GM18511 (cell line): ENCODE data around the gene PLA2G2C.

Source experiments
- ATAC-seq: cut with Tn5 transposase; IDR thresholded peaks from one replicate; pipeline ENCODE4 v1.9.1; 2021; ENCODE audit warnings: mild to moderate bottlenecking, moderate library complexity; ENCODE audit not compliant: unreplicated experiment

Gene PLA2G2C

DNA sequence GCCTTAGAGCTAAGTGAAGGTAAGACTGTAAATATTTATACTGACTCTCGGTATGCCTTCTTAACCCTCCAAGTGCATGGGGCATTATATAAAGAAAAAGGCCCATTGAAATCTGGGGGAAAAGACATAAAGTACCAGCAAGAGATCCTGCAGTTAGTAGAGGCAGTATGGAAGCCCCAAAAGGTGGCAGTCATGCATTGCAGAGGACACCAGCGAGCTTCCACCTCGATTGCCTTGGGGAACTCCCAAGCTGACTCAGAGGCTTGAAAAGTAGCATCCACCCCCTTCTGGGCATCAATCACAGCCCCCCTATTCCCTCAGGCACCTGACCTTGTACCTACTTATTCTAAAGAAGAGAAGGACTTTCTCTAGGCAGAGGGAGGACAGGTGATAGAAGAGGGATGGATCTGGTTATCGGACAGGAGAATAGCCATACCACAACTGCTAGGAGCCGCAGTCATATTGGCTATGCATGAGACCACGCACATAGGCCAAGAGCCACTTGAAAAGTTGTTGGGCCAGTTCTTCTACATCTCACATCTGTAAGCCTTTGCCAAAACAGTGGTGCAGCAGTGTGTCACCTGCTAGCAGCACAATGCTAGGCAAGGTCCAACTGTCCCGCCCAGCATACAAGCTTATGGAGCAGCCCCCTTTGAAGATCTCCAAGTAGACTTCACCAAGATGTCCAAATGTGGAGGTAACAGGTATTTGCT is 27.8 kb downstream of the PLA2G2C start:
- no peak for ATAC-seq

DNA sequence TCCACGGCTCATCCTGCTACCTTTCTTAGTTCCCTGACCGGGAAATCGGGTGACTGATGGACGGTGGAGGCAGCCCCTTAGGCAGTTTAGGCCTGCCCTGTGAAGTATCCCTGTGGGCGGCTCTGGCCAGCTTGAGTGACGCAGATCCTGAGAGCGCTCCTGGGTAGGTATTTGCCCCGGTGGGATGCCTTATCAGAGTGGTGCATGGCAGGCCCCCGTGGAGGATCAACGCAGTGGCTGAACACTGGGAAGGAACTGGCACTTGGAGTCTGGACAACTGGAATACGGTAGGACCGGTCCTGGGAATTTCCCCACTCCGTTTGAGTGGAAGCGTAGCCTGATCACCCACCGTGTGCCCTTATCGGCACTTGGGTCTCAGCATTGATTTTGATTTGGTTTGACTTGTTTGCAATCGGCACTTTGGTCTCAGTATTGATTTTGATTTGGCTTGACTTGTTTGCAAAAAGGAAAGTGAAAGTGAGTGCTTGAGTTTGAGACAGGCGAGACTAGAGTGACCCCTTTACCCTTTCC is 32.0 kb downstream of the PLA2G2C start:
- no peak for ATAC-seq

DNA sequence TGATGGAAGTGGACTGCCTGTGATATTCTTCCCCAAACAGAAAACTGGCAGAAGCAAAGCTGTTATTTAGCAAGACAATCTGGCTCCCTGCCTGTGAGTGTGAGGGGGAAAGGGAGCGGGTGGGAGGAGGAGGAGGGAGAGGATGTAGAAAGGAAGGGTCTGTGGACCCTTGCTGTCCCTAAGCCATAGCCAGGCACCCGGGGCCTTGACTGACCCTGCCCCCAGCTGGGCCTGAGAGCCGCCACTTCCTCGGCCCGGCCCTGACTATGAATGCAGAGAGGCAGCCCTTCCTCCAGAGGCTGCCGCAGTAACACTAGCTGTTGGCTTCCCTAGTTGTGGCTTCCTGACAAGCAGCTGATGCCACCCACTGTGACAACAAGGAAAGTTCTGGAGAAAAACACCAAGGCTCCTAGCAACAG is 33.3 kb downstream of the PLA2G2C start:
- no peak for ATAC-seq

DNA sequence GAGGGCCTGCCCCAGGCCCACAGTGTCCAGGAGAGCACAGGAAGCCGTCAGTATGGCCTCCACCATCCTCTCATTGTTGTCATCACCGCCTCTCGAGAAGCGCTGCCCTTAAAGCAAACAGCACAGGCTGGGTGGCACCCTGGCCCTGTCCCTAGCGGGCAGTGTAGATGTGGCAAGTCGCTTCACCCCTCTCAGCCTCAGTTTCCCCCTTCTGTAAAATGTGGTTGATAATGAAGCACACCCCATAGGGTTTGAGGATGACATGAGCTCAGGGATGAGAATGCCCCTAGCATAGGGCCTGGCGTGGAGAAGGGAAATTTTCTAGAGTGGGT is 33.8 kb downstream of the PLA2G2C start:
- ATAC-seq, result no peak

DNA sequence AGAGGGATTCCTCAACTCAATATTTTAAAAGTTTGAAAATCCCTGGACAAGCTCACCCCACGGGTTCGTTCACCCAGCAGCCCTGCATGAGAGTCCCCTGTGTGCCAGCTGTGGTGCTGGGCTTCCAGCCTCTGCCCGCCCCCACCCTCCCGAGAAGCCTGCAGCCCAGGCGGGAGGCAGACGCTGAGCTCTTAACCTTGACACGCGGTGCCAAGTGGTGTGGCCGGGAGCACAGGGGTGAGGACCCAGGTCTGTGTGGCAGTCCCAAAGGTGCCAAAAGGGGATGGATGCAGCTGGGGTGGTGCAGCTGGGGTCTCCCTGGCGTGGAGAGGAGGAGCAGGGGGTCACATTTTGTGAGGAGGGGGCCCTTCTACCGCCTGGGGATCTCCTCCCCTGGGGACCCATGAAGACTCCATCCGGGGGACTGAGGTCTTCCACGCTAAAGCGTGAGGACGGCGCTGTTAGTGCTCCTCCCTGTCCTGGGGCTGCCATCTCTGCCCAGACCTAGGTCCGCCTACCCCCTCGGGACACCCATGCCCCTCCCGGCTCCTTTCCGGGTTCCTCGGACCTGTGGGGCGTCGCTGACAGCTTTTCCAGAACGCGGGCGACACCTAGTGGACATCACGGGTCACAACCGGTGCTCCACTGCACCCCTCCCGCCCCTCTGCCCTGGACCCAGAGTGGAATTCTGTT is 34.3 kb downstream of the PLA2G2C start:
- ATAC-seq, result no peak

DNA sequence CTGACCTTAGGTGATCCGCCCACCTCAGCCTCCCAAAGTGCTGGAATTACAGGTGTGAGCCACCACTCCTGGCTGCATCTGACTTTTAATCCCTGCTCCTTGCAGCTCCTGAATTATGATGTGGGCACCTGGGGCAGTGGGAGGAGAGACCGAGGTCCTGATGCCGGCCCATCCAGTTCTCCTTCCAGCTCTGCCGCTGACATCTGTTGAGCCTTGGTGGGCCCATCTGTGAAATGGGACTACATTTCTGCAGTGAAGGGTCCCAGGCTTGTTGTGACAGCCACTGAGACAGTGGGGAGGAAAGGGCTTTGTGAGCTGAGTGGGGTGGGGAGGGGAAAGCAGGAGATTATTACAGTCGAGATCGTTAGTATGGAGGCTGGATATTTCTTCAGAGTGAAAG is 35.3 kb downstream of the PLA2G2C start:
- ATAC-seq, result no peak

DNA sequence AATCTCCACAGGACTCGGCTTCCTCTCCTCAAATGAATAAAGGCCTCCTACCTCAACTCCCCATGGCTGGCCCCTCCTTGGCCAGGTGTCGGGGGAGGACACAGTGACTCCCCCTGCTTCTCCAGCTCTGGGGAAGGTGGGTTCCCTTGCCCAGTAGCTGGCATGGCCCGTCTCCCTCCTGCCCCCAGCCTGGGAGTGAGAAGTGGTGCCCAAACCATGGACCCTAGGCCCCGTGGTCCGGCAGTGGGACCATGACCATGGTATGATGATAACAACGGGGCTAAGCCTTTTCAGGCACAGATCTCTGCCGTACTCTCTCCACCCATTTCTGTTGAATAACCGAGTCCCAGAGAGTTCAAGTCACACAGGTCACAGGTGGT is 36.0 kb downstream of the PLA2G2C start:
- ATAC-seq, result no peak

DNA sequence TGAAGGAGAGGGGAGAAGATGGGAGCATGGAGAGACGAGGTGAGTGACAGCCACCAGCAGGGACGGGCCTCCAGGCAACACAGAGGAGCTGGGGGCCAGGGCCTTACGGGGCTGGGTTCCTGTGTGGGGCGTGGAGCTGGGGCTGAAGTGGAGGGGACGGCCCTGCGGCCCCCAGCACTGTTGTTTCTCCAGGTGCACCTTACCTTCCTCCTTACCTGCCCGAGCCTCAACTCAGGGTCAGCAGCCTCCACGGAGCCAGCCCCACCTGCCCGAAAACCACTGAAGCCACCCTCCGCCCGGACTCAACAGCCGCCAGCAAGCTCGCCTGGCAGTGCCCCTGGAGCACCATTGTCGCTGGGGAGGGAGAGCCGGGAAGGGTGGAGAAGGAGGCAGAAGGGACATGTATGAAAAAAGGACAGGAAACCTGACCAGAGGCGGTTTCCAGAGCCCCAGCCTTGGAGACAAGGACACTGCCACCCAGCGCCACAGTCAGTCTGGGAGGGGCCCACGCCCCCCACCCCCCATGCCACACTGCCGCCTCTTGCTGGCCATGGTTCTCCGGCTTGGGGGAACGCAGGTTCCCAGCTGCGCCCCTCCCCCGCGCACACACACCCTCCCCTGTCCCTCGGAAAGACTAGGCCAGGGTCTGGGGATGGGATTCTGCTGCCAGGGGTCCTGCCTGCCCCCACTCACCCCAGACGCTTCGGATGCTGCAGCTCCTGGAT is 36.6 kb downstream of the PLA2G2C start:
- no peak for ATAC-seq

DNA sequence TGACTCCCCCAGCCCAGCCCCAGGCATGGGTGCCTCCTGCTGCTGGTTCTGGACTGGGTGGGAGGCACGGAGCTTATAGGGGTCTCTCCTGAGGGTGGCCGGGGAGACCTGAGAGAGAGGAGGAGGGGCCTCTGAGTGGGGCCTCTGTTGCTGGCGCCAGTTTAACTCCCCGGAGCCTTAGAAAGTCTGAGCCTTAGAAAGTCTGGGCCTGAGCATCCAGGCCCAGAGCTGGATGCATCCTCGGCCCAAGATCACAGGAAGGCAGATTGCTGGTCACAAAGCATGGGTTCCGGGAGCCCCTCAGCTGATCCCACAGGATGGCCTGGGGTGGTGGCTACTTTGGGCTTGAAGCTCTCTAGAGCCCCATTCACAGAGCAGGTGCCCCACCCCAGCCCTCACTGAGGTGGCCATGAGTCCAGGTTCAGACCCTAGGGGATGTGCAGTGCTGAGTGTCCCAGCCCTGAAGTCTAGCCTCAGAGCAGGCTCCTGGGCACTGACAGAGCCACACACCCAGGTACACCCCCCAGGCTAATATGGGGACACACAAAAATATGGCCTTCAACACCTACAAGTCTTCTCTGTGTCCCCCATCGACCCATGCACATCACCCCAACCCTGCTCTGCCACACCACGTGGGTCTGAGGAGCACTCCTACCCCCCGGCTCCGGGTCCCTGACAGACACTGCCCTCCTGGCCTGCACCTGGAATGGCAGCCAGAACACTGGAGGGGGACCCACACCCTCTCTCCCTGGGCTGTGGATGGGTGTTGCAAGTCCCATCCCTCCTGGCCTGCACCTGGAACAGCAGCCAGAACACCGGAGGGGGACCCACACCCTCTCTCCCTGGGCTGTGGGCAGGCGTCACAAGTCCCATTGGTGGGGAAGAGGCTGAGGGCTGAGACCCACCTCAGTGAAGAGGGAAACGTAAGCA is 37.5 kb downstream of the PLA2G2C start:
- no peak for ATAC-seq

DNA sequence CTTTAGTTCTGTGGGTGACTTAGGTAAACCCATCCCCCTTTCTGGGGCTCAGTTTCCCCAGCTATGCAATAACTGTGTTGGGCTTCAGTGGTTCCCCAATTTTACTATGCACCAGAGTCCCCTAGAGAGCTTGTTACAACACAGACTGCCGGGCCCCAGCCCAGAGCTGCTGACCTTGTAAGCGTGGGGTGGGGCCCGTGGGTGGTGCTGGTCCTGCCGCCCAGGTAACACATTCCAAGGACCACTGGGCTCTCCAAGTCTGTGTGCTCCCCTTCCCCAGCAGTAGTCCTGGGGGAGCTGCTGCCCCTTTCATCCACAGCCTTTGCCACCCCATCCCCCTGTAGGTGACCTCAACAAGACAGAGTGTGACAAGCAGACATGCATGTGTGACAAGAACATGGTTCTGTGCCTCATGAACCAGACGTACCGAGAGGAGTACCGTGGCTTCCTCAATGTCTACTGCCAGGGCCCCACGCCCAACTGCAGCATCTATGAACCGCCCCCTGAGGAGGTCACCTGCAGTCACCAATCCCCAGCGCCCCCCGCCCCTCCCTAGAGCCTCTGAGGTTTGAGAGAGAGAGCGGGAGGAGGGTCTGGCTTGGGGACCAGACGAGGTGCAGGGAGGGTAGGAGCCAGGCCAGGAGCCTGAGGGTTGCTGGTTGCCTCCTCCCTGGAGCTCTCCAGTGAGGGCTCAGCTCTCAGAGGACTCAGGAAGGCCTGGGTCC is 38.3 kb downstream of the PLA2G2C start:
- ATAC-seq, result no peak

DNA sequence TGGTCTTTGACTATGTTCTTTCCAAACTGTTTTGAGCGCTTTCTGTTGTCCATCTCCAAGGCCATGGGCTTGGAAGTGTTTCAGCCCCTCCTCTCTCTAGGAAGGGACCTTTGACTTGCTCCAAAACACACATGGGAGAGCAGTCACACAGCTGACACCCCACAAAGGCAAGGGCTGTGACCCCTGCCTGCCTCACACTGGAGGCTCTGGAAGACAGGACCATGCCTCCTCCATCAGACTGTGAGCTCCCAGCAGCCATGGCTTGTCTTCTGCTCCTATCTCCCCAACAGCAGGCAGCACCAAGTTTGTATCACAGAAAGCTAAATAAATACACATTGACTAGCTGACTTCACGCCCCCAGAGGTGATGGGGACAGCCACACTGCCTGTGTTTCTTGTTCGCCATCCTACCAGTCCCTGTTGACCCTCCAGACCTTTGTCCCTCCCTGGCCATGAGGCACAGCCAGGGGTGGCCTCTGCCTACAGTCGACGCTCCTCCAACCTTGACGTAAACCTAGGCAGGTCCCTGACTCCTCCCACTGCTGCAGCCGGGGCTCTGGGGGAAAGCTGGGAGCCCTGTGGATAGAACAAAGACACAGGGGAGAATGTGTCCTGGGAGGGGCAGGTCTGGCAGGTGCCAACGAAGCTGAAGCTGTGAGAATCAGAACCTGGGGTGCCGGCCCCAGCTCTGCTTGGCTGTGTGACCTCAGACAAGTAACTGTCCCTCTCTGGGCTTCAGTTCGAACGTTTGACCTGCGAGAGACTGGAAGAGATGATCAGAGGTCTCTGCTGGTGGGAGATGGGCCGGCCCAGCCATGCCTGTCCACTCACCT is 42.4 kb downstream of the PLA2G2C start:
- no peak for ATAC-seq

DNA sequence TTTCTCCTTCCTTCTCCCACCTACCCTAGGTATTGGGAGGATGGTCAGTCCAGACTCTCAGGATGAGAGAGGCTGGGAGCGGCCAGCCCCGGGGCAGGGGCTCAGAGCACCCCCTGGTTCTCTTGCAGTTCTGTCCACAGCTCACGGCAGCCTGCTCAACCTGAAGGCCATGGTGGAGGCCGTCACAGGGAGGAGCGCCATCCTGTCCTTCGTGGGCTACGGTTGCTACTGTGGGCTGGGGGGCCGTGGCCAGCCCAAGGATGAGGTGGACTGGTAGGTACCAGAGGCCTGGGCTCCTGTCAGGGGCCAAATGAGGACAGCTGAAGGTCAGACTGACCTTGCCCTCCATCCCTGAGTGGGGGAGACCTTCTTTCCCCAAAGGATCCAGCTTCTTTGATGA is 43.0 kb downstream of the PLA2G2C start:
- no peak for ATAC-seq

DNA sequence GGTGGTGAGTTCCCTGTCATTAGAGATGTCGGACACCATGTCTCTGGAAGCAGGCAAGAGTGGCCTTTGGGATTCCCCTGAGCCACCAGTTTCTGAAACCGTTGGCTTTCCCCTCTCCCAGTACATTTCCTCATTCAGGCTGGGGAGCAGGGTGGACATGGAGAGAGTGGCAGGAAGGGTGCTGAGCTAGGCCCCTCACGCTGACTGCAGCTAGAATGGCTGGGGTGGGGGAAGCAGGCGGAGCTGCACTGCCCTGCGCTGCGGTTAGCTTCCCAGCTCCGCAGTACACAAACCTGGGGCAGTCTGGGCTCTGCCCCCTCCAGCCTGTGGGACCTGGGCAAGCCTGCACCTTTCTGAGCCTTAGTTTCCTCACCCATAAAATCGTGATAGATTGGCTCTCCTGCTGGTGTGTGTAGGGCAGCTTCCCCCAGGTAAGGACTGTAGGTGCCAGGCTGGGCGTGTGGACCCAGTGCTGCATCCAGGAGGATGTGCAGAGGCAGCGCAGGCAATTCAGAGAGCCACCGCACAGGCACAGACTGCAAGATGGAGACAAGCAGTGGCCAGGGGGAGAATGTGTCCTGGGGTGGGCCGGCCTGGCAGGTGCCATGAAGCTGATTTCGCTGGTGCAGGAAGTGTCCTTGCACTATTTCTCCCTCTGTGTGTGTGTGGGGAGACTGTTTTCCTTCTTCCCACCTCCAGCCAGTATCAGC is 44.2 kb downstream of the PLA2G2C start:
- no peak for ATAC-seq

DNA sequence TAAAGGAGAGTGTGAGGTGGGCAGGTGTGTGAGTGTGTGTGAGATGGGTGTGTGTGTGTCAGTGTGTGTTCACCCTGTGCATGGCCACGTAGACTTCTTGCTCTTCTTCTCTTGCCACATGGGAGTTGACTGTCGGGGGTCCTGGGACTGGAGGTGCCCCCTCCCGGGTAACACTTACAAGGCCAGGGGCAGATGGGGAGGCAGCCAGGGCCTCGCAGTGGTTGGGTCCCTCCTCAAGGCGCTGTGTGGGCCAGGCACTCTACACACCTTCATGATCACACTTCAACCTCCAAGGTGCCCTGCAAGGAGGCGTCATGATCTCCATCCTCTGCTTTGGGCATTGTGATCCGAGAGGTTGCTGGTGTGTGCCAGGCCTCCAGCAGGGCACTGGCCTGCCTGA is 44.9 kb downstream of the PLA2G2C start:
- no peak for ATAC-seq

DNA sequence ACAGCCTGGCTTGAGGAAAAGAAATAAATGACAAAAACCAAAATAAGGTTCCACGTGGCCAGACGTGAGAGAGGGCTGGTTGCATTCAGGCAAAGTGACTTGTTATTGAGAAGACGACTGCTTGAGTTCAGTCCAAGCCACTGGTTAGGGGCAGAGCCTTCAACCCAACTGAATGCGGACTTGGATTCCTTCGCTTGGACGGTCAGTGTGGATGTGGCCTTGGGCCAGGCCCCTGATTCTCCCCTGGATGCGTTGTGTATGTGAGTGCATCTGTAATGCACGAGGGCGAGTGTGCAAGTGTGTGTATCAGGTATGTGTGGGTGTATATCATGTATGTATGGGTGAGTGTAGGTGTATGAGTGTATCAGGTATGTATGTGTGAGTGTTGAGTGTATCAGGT is 45.3 kb downstream of the PLA2G2C start:
- no peak for ATAC-seq

DNA sequence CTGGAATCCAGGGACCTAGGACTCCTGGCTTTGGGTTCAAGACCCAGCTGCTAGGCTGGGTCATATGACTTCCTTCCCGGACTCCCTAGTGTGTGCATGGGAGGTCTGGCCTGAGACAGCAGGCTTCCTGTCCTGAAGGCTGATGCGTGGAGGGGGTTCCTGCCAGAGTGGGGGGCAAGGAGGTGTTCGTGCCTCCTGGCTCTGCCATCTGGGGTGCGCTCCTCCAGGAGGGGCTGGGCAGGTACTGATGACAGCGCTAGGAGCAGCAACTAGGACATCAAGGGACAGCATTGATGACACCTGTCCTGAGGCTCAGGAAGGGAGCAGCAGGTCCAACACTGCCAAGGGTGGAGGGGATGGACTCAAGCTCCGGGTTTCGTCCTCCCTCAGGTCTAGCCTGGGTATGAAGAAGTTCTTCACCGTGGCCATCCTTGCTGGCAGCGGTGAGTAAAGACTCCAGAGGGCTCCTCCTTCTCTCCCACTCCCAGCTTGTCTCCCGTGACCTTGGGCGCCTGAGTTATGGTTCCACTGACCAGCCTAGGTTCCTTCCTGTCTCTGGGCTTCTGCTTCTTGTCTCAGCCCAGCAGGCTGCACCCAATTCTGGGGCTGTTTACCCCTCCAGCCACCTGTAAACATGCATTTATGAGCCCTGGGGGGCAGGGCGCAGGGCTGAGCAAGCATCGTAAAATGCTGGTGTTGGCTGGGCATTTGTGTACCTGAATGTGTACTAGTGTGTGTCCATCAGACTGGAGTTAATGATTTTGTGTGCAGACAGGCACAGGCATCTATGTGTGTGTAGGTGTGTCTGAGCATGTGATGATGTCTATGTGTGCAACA is 46.3 kb downstream of the PLA2G2C start:
- ATAC-seq, result no peak

DNA sequence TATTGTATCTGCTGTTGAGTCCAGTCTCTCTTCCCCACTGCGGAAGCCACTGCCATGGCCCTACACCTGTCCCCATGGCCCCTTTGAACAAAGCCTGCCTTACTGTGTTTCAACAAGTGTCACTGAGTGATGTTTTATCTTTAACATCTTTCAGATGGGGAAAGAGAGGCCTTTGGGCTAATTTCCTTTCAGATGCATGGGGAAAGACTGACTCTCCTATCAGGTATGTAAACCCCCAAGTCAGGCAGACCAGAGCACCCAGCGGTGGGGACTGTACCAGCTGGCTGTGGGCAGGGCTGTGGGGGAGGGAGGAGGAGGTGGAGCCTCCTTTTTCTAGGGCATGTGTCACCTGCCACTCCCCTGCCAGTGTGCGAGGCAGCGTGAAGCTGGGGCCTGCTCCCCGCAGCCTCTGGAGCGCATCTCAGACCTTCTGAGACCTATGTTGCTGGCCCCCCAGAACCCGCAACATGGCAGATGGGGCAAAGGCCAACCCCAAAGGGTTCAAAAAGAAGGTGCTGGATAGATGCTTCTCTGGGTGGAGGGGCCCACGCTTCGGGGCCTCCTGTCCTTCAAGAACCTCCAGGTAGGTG is 47.3 kb downstream of the PLA2G2C start, which contains the start of gene PLA2G2F:
PLA2G2F (plus strand) TSS at position 363 of the 590 bp plus-strand sequence; CDS start at position 468, 105 bp downstream.
- ATAC-seq, result no peak
